Left lung (tissue), 10 donors: Measurements from ENCODE around the gene NFATC2IP. TPM values are rescaled to one million over a fixed set of nuclear protein-coding genes. Genes with fewer than 3 reads are reported as not detected.
"Not testable (repeated sequence)": the region's sequence is repeated elsewhere in the genome, so short reads cannot be mapped to it uniquely, and the experiment has no call there.

Experiments used
- ATAC-seq: fragments of 200-7000 bp; cut with Tn5 transposase; one replicate; pipeline ENCODE4 v1.9.1; 2020; ENCODE audit warnings: moderate library complexity
- DNase-seq, 4 donors: peaks; one replicate each; pipeline ENCODE4 v3.0.0-alpha.2; 2013 to 2020
- H3K27ac ChIP-seq, 2 donors: fragments of 200-600 bp; sonication (generic) in 1 of 2; one replicate each; pipeline versions ENCODE4 v1.5.0 to v1.8.0; 2020 to 2021
- H3K27me3 ChIP-seq, 2 donors: fragments of 200-600 bp; sonication (generic) in 1 of 2; one replicate each; pipeline versions ENCODE4 v1.5.0 to v1.8.0; 2020 to 2021
- H3K36me3 ChIP-seq, 2 donors: fragments of 200-600 bp; sonication (generic) in 1 of 2; one replicate each; pipeline versions ENCODE4 v1.5.0 to v1.8.0; 2020 to 2021
- H3K4me1 ChIP-seq, 2 donors: fragments of 200-600 bp; one replicate each; pipeline ENCODE4 v1.8.0; 2021
- H3K4me3 ChIP-seq, 2 donors: fragments of 200-600 bp; sonication (generic) in 1 of 2; one replicate each; pipeline versions ENCODE4 v1.5.0 to v1.8.0; 2020 to 2021; ENCODE audit warnings: mild to moderate bottlenecking in 1 of 2
- H3K9me3 ChIP-seq, 2 donors: fragments of 200-600 bp; sonication (generic) in 1 of 2; one replicate each; pipeline versions ENCODE4 v1.5.0 to v1.8.0; 2020 to 2021
- CTCF ChIP-seq, 2 donors: fragments of 200-600 bp; sonication (generic) in 1 of 2; IDR thresholded peaks; one replicate each; pipeline versions ENCODE4 v1.5.0 to v1.8.0; 2021; ENCODE audit warnings: antibody characterized with exemption in 2 of 2
- intact Hi-C, 2 donors: fragments of 100-400 bp; cut with DNase I; formaldehyde crosslinking; loops; one replicate each; pipeline versions ENCODE4 v1.11.2 to v1.14.2; 2022
- polyA plus RNA-seq, 6 donors: library from polyadenylated mRNA; unstranded; fragments of 120-200 nt; gene quantifications; one replicate each; pipeline ENCODE4 v1.2.1, GENCODE V29; 2013; ENCODE audit not compliant: insufficient read length in 6 of 6
- total RNA-seq, 2 donors: library from RNA; stranded (reverse); fragmentation: NEBNext Ultra II Directional; extraction: Animal tissue kit (Norgen Biotek cat#: 25700); gene quantifications; one replicate each; pipeline ENCODE4 v1.2.1, GENCODE V29; 2021
- donor health status: DM: no; HTN: yes; CAD: no.
- donor health status: DM: no; HTN: no; CAD: no.

Gene NFATC2IP
- total and polyA plus RNA-seq, 8 donors: 37.3 to 76.7 (median 69.3) TPM

DNA sequence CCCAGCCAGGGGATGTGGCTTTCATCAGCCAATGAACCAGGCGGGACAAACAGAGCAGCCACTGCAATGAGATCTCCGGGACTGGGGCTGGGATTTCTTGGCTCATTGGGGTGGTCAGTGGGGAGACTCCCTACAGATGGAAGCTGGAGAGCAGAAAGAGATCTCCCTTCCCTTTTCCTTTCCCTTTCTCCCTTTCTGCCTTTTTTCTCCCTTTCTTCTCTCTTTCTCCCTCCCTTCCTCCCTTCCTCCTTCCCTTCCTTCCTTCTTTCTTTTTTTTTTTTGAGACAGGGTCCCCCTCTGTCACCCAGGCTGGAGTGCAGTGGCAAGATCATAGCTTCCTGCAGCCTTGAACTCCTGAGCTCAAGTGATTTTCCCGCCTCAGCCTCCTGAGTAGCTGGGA is 48.1 kb downstream of the NFATC2IP start:
- no peak for TF ChIP-seq CTCF (IDR thresholded peaks at IDR 0.05)
- H3K27ac ChIP-seq: no peak overlapping the region
- DNase-seq (no peak), ATAC-seq (no peak)
- no peaks in the 10 kb centered on the region for H3K36me3 ChIP-seq
- no peaks in the 10 kb centered on the region for H3K27me3 ChIP-seq
- intact Hi-C loops: no loop called here
- H3K4me3 ChIP-seq: no peak overlapping the region
- H3K9me3 ChIP-seq: no peaks in the 10 kb centered on the region
- H3K4me1 ChIP-seq: no peaks in the 10 kb centered on the region

DNA sequence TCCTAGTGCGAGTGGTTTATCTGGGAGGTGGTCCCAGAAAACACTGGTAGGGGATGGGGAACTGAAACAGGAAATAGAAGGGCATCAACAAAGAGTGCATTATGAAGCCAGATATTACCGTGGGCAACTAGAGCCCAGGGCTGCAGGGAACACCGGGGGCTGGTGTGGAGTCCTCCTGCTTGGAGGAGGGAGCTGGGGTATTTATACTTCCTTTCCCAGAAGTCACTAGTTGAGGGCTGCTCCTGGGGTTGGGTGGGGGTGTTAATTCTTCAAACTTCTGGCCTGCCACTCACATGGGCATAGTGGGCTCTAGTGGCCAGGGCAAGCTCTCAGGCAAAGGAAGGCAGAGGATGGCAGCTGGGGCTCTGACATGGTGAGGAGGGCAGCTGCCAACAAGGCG is 48.8 kb downstream of the NFATC2IP start:
- no peak overlapping the region for H3K27ac ChIP-seq
- H3K27me3 ChIP-seq: no peaks in the 10 kb centered on the region
- ATAC-seq: no peak
- intact Hi-C loops: no loop called here
- no peak overlapping the region for H3K4me3 ChIP-seq
- no peak for DNase-seq
- no peaks in the 10 kb centered on the region for H3K36me3 ChIP-seq
- no peaks in the 10 kb centered on the region for H3K9me3 ChIP-seq
- no peaks in the 10 kb centered on the region for H3K4me1 ChIP-seq
- no peak for TF ChIP-seq CTCF (IDR thresholded peaks at IDR 0.05)

GRCh38 chr16:29000019-29000418 is 49.3 kb downstream of the NFATC2IP start:
- no peak overlapping the region for H3K27ac ChIP-seq
- H3K4me3 ChIP-seq: no peak overlapping the region
- no peaks in the 10 kb centered on the region for H3K9me3 ChIP-seq
- no peaks in the 10 kb centered on the region for H3K4me1 ChIP-seq
- no peak for DNase-seq
- no peaks in the 10 kb centered on the region for H3K27me3 ChIP-seq
- intact Hi-C loops: no loop called here
- no peak for ATAC-seq
- H3K36me3 ChIP-seq: no peaks in the 10 kb centered on the region
- TF ChIP-seq CTCF (IDR thresholded peaks at IDR 0.05): no peak

GRCh38 chr16:29004496-29005139 is 53.9 kb downstream of the NFATC2IP start:
- ATAC-seq, H3K27ac ChIP-seq, H3K9me3 ChIP-seq, DNase-seq, H3K4me3 ChIP-seq, intact Hi-C loops, H3K27me3 ChIP-seq, H3K36me3 ChIP-seq, H3K4me1 ChIP-seq: not testable (repeated sequence)

GRCh38 chr16:29007730-29008593 is 57.2 kb downstream of the NFATC2IP start:
- no peak overlapping the region for H3K4me3 ChIP-seq
- ATAC-seq: peak; percentile 30
- H3K27me3 ChIP-seq: no peaks in the 10 kb centered on the region
- H3K9me3 ChIP-seq: no peaks in the 10 kb centered on the region
- intact Hi-C loops: no loop called here
- DNase-seq: no peak
- no peaks in the 10 kb centered on the region for H3K36me3 ChIP-seq
- H3K27ac ChIP-seq: no peak overlapping the region
- TF ChIP-seq CTCF (IDR thresholded peaks at IDR 0.05): no peak
- peaks cover 0 to 16% of the 10 kb centered on the region in 2 donors for H3K4me1 ChIP-seq
